A673 (cell line): ENCODE data around the gene LILRA2. TPM values are rescaled to one million over a fixed set of nuclear protein-coding genes. Genes with fewer than 3 reads are reported as not detected.

Experiments used
- BruUV-seq: library from RNA; stranded (reverse); fragments of 400-500 nt; replicated peaks from 2 replicates; lab custom pipeline; 2021; lab: Mats Ljungman, UMichigan
- CTCF ChIA-PET: fragments of 300-600 bp; sonication (Branson Sonifier 250); formaldehyde crosslinking; loops from one replicate; lab custom pipeline; 2022; ENCODE audit warnings: antibody characterized with exemption; lab: Charles Lee
- POLR2A ChIA-PET: fragments of 300-600 bp; sonication (Branson Sonifier 250); formaldehyde crosslinking; loops from one replicate; lab custom pipeline; 2022; ENCODE audit warnings: antibody characterized with exemption; ENCODE audit not compliant: low non-redundant PET; lab: Charles Lee
- DNase-seq: peaks from one replicate; pipeline ENCODE4 v3.0.0-alpha.2; 2015; ENCODE audit warnings: low spot score
- H3K27ac ChIP-seq: fragments of 200-600 bp; sonication (generic); 2 replicates; pipeline ENCODE4 v1.5.1; 2016; ENCODE audit warnings: mixed run types, low read depth, mild to moderate bottlenecking, mixed read lengths, antibody characterized with exemption, low read length; ENCODE audit not compliant: poor library complexity, severe bottlenecking
- H3K27me3 ChIP-seq: fragments of 200-600 bp; sonication (generic); replicated peaks from 2 replicates; pipeline ENCODE4 v1.6.1; 2017; ENCODE audit warnings: mixed run types, low read depth, mild to moderate bottlenecking, mixed read lengths, antibody characterized with exemption, low read length; ENCODE audit not compliant: insufficient read depth, poor library complexity
- H3K36me3 ChIP-seq: fragments of 200-600 bp; sonication (generic); 2 replicates; pipeline ENCODE4 v1.6.1; 2016; ENCODE audit warnings: mixed run types, mild to moderate bottlenecking, mixed read lengths, antibody characterized with exemption, low read length; ENCODE audit not compliant: insufficient read depth, poor library complexity, severe bottlenecking
- H3K4me1 ChIP-seq: fragments of 200-600 bp; sonication (generic); 2 replicates; pipeline ENCODE4 v1.6.1; 2017; ENCODE audit warnings: mixed run types, mild to moderate bottlenecking, mixed read lengths, antibody characterized with exemption, low read length; ENCODE audit not compliant: insufficient read depth, poor library complexity, severe bottlenecking
- H3K4me3 ChIP-seq: fragments of 200-600 bp; sonication (generic); 2 replicates; pipeline ENCODE4 v1.5.1; 2016; ENCODE audit warnings: low read depth, mixed run types, mild to moderate bottlenecking, mixed read lengths, low read length; ENCODE audit not compliant: poor library complexity, severe bottlenecking
- H3K9me3 ChIP-seq: fragments of 200-600 bp; sonication (generic); 2 replicates; pipeline ENCODE4 v1.6.1; 2016; ENCODE audit warnings: mixed run types, low read depth, mild to moderate bottlenecking, mixed read lengths, antibody characterized with exemption, low read length; ENCODE audit not compliant: poor library complexity, severe bottlenecking
- EZH2 ChIP-seq: fragments of 200-600 bp; sonication (generic); IDR thresholded peaks from 2 replicates; pipeline ENCODE4 v1.6.1; 2017; ENCODE audit warnings: borderline replicate concordance, low read depth, mild to moderate bottlenecking, mixed read lengths, antibody characterized with exemption, low read length; ENCODE audit not compliant: poor library complexity, severe bottlenecking
- intact Hi-C: fragments of 100-400 bp; cut with micrococcal nuclease; formaldehyde crosslinking; loops from one replicate; pipeline ENCODE4 v1.10.0; 2022; ENCODE audit not compliant: unreplicated experiment
- total RNA-seq: library from RNA; stranded (reverse); gene quantifications from 2 replicates; pipeline ENCODE4 v1.2.3, GENCODE V29; 2021
- TF ChIP-seq, protein P1 (sequence below): fragments of 300-800, 200-600 bp; sonication (generic); conservative IDR thresholded peaks from 2 replicates; pipeline ENCODE4 v1.5.1; 2017; ENCODE audit warnings: low read depth, mild to moderate bottlenecking, antibody characterized with exemption, low read length, moderate library complexity, mixed read lengths

Gene LILRA2
- total RNA-seq, 1 experiment from 2014 or later = not detected

DNA sequence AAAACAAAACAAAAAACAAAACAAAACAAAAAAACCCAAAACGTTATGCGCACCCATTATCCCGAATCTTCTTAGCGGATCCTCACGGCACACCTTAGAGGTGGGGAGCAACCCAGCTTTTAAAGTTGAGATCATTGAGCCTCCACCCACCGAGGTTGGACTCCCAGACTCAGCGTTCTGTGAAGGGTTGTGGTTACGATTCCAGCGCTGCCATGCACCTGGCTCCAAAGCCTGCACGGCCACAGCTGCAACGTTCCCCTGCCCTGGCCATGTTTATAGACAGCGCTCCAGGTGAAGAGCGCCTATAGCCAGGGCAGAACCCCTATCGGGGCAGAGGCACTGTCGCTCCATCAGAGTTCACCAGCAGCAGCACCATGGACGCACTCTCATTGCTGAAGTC is 18.7 kb upstream of the LILRA2 start:
- no peaks in the 10 kb centered on the region for H3K9me3 ChIP-seq
- H3K27me3 ChIP-seq = peaks cover 14% of the 10 kb centered on the region
- no peak overlapping the region for H3K27ac ChIP-seq
- CTCF ChIA-PET = no interaction called here
- no peak for DNase-seq
- H3K4me1 ChIP-seq = no peaks in the 10 kb centered on the region
- no TSS peak for BruUV-seq
- POLR2A ChIA-PET = no interaction called here
- no peak overlapping the region for H3K4me3 ChIP-seq
- intact Hi-C loops = no loop called here
- no peaks in the 10 kb centered on the region for H3K36me3 ChIP-seq
- no peak for TF ChIP-seq EZH2
- TF ChIP-seq, protein P1, sequence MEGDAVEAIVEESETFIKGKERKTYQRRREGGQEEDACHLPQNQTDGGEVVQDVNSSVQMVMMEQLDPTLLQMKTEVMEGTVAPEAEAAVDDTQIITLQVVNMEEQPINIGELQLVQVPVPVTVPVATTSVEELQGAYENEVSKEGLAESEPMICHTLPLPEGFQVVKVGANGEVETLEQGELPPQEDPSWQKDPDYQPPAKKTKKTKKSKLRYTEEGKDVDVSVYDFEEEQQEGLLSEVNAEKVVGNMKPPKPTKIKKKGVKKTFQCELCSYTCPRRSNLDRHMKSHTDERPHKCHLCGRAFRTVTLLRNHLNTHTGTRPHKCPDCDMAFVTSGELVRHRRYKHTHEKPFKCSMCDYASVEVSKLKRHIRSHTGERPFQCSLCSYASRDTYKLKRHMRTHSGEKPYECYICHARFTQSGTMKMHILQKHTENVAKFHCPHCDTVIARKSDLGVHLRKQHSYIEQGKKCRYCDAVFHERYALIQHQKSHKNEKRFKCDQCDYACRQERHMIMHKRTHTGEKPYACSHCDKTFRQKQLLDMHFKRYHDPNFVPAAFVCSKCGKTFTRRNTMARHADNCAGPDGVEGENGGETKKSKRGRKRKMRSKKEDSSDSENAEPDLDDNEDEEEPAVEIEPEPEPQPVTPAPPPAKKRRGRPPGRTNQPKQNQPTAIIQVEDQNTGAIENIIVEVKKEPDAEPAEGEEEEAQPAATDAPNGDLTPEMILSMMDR = no peak

- no peak overlapping the region for H3K27ac ChIP-seq
- H3K4me3 ChIP-seq = no peak overlapping the region
- no peaks in the 10 kb centered on the region for H3K36me3 ChIP-seq
- intact Hi-C loops = no loop called here
- CTCF ChIA-PET = no interaction called here
- no peak for DNase-seq
- H3K9me3 ChIP-seq = no peaks in the 10 kb centered on the region
- BruUV-seq = no TSS peak
- TF ChIP-seq, protein P1 = no peak
- no peak for TF ChIP-seq EZH2
- peaks cover 20% of the 10 kb centered on the region for H3K27me3 ChIP-seq
- no peaks in the 10 kb centered on the region for H3K4me1 ChIP-seq
- POLR2A ChIA-PET = no interaction called here
These were observed 17.4 kb upstream of the LILRA2 start for GRCh38 chr19:54556194-54556593.

DNA sequence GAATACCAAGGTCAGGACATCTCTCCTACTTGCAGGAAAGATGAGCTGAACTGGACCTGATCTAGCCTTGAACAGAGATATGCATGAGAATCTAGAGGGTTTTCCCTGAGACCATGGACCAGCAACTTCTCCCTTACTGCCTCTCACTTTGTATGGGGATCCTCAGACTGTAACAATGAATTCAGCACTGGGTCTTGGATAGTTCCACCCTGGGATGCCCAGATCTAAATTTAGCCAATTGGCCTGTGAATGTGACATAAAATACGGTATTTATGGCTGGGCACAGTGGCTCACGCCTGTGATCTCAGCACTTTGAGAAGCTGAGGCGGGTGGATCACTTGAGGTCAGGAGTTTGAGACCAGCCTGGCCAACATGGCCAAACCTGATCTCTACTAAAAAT is 15.3 kb upstream of the LILRA2 start:
- H3K36me3 ChIP-seq = no peaks in the 10 kb centered on the region
- no peak overlapping the region for H3K4me3 ChIP-seq
- peaks cover 20% of the 10 kb centered on the region for H3K27me3 ChIP-seq
- H3K4me1 ChIP-seq = no peaks in the 10 kb centered on the region
- no peak for DNase-seq
- intact Hi-C loops = no loop called here
- ChIA-PET POLR2A (no interaction called here), CTCF (no interaction called here)
- no peaks in the 10 kb centered on the region for H3K9me3 ChIP-seq
- TF ChIP-seq, protein P1 = no peak
- no peak for TF ChIP-seq EZH2
- no TSS peak for BruUV-seq
- H3K27ac ChIP-seq = no peak overlapping the region
